AG20443 (cell line): Measurements from ENCODE around the gene ZFHX3.
"Not testable (repeated sequence)": the region's sequence is repeated elsewhere in the genome, so short reads cannot be mapped to it uniquely, and the experiment has no call there.

Experiments used
- DNase-seq: peaks from one replicate; pipeline ENCODE4 v3.0.0; 2012; ENCODE audit warnings: low spot score, mixed read lengths

ZFHX3 gene

GRCh38 chr16:73047536-73048291 lies at the start of gene ZFHX3:
ZFHX3 (minus strand) TSS chr16:73048128; CDS start chr16:72960145, 87,983 bp downstream.
- peak; percentile 70 for DNase-seq

- DNase-seq: no peak
Observed at GRCh38 chr16:73096510-73096909, 48.6 kb upstream of the ZFHX3 start.

GRCh38 chr16:73095885-73096421 lies 48.0 kb upstream of the ZFHX3 start:
- peak; percentile 24 for DNase-seq

GRCh38 chr16:73095142-73095820 lies 47.4 kb upstream of the ZFHX3 start:
- DNase-seq: no peak

- DNase-seq: no peak
Observed at GRCh38 chr16:73094371-73094770, 46.4 kb upstream of the ZFHX3 start.

GRCh38 chr16:73093146-73094144 lies 45.5 kb upstream of the ZFHX3 start:
- DNase-seq: no peak

- DNase-seq: no peak
Observed at GRCh38 chr16:73092236-73092781, 44.4 kb upstream of the ZFHX3 start.

- DNase-seq: no peak
Observed at GRCh38 chr16:73091174-73091573, 43.2 kb upstream of the ZFHX3 start.

GRCh38 chr16:73089420-73089819 lies 41.5 kb upstream of the ZFHX3 start:
- DNase-seq: no peak

- no peak for DNase-seq
Observed at GRCh38 chr16:73086108-73086507, 38.2 kb upstream of the ZFHX3 start.

- no peak for DNase-seq
Observed at GRCh38 chr16:73083271-73083670, 35.3 kb upstream of the ZFHX3 start.

GRCh38 chr16:73082634-73083051 lies 34.7 kb upstream of the ZFHX3 start:
- peak; percentile 88 for DNase-seq

- DNase-seq: no peak
Observed at GRCh38 chr16:73080931-73081330, 33.0 kb upstream of the ZFHX3 start.

GRCh38 chr16:73076324-73076810 lies 28.4 kb upstream of the ZFHX3 start:
- DNase-seq: no peak

GRCh38 chr16:73074382-73074781 lies 26.5 kb upstream of the ZFHX3 start:
- no peak for DNase-seq

- not testable (repeated sequence) for DNase-seq
Observed at GRCh38 chr16:73072051-73072450, 24.1 kb upstream of the ZFHX3 start.

- peak; percentile 34 for DNase-seq
Observed at GRCh38 chr16:73071131-73071940, 23.4 kb upstream of the ZFHX3 start.

- no peak for DNase-seq
Observed at GRCh38 chr16:73069581-73070262, 21.8 kb upstream of the ZFHX3 start.

GRCh38 chr16:73068541-73069401 lies 20.8 kb upstream of the ZFHX3 start:
- peak; percentile 77 for DNase-seq
